OCI-LY7 (cell line): Measurements from ENCODE around the gene RPS8.
"Not testable (repeated sequence)": the region's sequence is repeated elsewhere in the genome, so short reads cannot be mapped to it uniquely, and the experiment has no call there.

Experiments
- CTCF ChIP-seq: fragments of 200-600 bp; sonication (generic); conservative IDR thresholded peaks from 2 replicates; pipeline ENCODE4 v1.5.1; 2014; ENCODE audit warnings: mild to moderate bottlenecking, antibody characterized with exemption, low read length, moderate library complexity, mixed read lengths
- EZH2phosphoT487 ChIP-seq: fragments of 200-600 bp; sonication (generic); IDR thresholded peaks from 2 replicates; pipeline ENCODE4 v1.6.1; 2018; ENCODE audit warnings: low read depth, borderline replicate concordance, mild to moderate bottlenecking, mixed run types, antibody characterized with exemption, low read length, moderate library complexity, mixed read lengths

GRCh38 chr1:44766421-44766820, 8.9 kb upstream of the RPS8 start:
- not testable (repeated sequence) for TF ChIP-seq CTCF, EZH2phosphoT487
